Measurements from ENCODE around the gene KTN1. TPM values are rescaled to one million over a fixed set of nuclear protein-coding genes. Genes with fewer than 3 reads are reported as not detected.
A peak's percentile ranks its signal among the peaks of the same experiment; 100 is the strongest.

KTN1 gene
- total RNA-seq, 1 donor from 2014 or later, result 114 TPM

DNA sequence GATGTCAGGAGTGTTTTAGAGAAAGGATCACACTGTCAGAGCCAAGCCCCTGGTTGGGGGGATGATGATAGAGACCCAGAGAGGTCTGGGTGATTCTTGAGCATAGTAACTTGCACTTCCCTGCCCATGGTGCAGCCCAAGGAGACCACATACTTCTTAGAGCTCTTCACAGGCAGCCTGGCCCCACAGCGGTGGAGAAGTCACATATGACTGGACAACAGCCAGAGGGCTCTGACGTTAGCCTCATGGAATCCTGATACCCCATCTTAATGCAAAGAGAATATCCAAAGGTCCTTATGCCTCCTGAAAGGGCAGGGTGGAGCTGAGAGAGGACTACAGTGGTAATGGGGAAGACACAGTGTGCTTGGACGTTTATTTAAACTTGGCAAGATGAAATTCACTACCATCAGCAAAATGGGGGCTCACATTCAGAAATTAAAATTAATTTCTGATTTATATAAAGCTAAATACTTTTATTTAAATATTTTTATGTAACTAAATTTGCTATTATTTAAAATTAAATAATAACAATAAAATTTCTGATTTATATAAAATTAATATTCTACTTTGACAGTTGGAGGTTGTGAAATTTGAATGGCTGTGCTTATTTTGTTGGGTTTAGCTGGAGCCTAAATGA is 131.3 kb downstream of the KTN1 start:
- DNase-seq (ENCODE audit: low spot score), result no peak

DNA sequence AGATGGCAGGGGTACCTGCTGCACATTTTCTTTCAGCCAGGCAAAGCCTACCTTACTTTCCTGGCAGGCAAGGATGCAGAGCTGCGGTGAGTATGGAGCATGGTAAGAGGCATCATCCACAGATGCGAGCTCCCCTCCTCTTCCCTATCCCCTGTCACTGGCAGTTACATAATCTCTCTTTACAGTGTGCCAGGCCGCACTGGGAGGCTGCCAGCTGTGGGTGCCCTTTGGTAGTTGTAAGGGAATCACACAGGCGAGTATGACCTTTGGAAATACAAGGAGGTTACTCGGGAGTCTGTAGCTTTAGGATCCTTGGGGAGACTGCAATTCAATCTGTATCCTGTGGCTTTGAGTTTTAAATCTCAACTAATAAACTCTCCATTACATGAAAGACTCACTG is 132.5 kb downstream of the KTN1 start:
- peak; percentile 30 for DNase-seq (ENCODE audit: low spot score)

DNA sequence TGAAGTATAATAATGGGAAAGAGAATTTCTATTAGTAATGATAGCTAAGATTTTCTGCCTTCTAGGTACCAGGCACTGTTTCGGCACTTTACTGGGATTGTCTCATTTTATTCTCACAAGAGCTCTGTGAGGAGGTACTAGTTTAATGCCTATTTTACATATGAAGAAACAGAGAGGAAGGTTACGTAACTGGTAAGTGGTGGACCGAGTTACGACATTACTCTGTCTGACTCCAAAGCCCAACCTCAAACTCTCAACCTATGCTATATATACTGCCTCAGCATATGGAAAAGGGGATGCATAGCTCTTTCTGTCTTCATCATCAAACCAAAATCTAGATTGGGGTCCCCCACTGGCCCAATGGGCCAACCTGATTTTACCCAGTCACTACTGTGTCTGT is 133.5 kb downstream of the KTN1 start:
- no peak for DNase-seq (ENCODE audit: low spot score)

DNA sequence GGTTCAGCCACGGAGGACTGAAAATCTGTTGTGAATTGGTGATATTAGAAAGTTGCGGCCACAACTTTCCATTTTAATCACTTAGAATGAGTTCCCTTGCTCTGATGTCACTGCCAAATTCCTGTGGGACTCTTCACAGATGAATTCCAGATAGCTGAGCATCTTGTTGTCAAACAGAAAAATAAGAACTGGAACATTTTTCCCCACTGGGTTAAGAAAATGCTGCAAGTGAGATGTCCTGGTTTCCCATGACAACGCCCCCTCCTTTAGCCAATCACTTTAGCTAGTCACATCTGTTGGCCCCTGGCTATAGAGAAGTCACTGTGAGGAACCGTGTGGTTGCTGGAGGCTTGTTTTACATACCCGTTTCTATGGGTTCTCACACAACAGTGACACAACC is 135.9 kb downstream of the KTN1 start:
- peak; percentile 16 for DNase-seq (ENCODE audit: low spot score)

DNA sequence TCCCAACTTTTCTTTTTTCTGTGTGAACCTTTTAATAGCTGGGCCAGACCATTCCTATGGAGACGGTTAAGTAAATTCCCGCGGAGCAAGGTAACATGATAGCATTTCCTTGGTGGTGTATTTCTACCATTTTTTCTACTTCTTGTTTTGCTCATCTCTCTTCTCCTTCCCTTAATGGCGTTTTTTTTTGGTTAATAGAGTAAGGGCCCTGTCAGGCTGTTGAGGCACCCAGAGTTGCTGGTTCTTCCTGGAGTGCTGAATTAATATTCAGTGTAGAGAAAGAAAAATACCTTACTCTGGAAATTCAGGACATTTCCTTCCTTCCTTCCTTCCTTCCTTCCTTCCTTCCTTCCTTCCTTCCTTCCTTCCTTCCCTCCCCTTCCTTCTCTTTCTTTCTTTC is 137.6 kb downstream of the KTN1 start:
- DNase-seq (ENCODE audit: low spot score), result no peak

DNA sequence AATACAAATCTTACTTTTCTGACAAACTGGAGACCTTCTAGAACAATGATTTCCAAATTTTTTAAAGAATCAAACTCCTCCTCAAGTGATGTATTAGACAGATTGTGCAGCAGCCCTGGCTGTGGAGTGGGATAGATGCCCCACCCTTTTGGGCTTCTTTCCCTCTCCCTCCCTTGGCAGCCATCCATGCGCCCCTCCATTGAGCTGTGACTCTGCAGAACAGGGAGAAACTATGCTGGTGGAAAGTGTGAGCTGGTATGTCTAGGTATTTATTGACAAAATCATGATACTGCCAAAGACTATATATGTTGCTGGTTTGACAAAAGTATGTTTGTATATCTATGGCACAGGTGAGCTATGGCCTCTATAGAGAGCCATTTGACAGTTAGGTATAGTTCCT is 138.5 kb downstream of the KTN1 start:
- no peak for DNase-seq (ENCODE audit: low spot score)

DNA sequence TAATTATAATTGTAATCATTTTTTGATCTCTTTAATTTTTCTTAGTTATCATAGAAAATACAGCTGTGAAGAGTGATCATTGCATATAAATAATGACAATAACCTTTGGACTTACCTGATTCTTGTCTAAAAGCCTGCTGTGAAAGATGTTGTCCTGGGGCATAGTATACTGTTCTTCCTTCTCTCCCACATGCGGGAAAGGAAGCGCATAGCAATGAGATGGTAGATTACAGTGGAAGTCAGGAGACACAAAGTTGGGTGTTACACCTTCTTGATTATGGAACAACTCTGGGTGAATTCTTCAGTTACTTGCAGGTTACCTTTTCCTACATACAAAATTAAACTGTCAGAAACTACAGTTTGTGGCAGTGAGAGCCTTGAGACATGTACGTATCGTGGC is 140.8 kb downstream of the KTN1 start:
- no peak for DNase-seq (ENCODE audit: low spot score)

DNA sequence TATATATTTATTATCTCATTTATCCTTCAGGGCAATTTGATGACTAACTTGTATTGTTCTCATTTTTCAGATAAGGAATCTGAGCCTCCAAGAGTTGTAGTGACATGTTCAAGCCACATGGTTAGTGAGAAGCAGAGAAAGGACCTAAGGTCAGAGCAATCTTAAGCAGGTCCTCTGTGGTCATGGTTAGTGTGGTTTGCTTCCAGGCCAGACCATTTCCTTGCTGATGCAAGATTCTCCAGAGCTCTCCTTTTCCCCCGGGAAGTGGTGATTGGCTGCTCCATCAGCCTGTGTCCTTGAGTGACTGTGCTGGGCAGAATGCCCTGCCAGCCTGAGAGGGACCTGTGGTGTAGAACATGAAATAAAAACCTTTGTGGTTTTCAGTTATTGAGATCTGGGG is 141.3 kb downstream of the KTN1 start:
- no peak for DNase-seq (ENCODE audit: low spot score)

DNA sequence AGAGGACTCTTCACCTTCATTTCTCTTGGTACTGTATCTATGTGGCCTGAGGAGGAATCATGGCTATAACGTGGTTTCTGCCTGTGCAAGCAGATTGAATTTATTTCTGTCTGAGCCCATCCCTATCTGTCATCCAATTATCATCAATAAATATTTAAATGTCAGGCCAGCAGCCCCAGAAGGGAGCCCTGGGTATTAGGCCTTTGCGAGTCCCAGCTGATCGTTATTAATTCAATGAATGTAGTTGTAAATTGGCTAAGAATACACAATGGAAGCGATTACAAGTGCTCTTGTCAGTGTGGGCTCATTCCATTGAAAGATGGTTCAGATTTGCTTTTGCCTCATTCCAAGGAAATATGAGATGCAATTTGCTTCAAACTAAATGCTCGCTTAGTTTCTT is 142.0 kb downstream of the KTN1 start:
- DNase-seq (ENCODE audit: low spot score), result no peak

DNA sequence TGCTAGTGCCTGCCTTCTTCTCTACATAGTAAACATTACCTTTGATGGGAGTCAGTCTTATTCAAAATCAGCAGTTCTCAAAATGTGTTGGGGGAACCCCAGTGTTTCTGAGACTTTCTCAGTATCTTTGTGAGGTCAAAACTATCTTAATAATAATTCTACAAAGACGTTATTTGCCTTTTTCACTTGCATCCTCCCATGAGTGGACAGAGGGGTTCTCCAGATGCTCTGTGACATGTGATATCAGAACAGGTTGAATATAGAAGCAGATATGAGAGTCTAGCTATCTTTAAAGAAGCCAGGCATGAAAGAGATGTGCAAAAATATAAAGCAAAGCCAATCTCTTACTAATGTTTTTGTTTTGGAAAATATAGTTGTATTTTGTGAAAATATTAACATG is 144.7 kb downstream of the KTN1 start:
- DNase-seq (ENCODE audit: low spot score), result no peak

DNA sequence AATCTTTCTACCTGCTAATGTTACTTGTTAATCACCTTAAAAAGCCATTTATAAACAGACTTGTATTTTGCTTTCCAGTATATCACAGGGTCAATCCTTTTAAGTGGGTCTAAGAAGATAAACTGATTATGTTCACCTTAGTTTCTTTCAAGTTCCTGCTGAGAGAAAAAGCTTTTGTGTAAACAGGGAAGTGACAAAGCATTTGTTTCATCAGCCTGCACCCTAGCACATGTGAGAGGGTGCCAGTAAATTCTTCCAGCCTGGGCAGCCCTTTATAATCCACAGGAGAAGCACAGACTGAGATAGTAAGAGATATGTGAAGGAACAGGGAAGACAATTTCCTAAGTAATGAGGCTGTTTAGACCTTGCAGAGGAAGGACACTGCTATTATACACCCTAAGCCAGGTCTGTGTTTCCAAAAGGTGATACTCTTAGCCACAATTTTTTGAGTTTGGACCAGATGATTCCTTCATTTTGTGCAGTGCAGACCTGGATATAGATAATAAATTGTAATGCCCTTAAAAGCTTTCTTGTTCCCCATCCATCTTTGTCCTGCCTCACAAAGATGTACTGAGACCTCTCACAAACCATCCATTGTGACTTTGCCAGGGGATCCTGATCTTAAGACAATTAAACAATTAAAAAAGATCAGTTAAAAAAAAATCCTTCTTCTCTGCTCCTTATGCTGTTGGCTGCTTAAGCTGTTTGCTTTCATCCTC is 150.7 kb downstream of the KTN1 start:
- peak; percentile 29 for DNase-seq (ENCODE audit: low spot score)

DNA sequence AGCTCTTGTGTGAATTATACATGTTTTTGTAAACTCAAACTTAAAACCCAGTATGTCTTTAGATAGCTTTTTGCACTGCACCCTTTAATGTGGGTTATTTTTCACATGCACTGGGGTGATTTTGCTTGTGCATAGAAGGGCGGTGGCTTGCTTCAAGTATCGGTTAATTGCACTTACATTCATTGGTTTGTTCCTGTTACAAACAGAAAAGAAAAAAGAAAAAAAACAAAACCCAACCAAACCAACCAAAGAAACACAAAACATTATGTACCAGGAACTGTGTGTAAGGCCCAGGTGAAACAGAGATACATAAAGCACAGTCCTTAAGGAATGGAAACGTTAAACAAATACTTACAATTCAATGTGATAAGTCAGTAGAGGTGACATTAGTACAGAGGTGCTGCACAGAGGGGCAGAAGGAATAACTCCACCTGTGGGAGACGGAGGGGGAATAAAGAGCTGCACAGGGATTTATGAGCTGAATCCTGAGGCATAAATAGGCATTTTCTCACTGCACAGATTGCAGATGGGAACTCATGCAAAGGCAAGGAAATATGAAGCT is 151.4 kb downstream of the KTN1 start:
- DNase-seq (ENCODE audit: low spot score), result no peak

DNA sequence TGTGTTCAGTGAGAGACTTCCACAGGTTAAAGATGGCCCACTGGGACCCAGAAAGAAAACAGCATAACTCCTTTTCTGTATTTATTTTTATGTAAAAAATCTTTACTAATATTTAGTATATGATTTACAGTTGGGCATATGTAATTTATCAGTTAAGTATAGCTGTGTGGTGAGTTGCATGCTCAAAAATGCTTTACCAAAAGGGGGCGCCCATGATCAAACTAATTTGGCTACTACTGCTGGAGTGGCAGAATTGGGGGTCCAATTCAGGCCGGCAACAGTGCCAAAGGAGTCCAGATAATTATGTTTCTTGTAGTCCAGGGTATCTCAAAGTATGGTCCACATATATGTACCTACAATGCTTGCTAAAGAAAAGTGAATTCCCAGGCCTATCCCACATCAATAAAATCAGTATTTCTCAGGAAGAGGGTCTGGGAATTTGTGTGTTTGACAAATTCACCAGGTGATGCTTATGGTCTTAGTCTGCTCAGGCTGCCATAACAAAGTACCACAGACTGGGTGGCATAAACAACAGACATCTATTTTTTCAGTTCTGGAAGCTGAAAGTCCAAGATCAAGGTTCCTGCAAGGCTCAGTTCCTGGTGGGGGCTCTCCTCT is 152.0 kb downstream of the KTN1 start:
- DNase-seq (ENCODE audit: low spot score), result peak; percentile 52

DNA sequence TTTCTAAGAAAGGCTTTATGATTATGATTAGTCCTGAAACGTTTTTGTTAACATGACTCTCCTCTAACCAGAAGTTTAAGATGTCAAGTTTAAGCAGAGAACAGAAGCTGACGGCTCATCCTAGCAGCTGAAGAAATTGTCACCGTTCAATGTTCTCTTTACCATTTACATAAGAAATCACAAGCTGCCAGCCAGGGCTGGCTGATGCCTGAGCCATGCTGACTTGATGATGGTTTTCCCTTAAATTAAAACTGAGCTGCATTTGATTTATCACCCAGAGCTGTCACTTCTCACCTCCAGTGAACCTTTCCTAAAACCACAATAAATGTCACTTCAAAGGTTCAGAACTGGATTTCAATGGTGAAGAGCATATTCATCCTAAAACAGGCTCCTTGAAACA is 153.6 kb downstream of the KTN1 start:
- DNase-seq (ENCODE audit: low spot score), result no peak

Other genes starting within 250 kb of the KTN1 start
- gene ATG14, start 168.4 kb upstream of the KTN1 start, total RNA-seq, result 9.1 TPM
- not detected for gene TBPL2, start 139.6 kb upstream of the KTN1 start, total RNA-seq

Data from mucosa of gallbladder (tissue), 1 donor.